ENCODE measurements around the gene GARIN5A.

DNA sequence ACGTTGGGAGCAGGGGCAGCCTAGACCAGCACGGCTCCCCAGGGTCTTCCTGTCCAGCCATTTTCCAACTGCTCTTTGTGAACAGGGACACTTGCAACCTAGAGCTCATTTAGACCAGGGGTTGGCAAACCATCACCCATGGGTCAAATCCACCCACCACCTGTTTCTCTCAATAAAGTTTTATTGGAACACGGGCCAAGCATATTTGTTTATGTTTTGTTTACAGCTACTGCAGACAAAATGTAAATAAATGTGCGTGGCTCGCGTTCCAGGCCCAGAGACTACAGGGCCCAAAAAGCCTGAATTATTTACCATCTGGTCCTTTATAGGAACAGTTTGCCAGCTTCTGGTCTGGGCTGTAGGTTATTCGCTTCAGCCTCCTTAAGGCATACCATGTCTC is 13.7 kb downstream of the GARIN5A start:
- TF ChIP-seq, protein P1, sequence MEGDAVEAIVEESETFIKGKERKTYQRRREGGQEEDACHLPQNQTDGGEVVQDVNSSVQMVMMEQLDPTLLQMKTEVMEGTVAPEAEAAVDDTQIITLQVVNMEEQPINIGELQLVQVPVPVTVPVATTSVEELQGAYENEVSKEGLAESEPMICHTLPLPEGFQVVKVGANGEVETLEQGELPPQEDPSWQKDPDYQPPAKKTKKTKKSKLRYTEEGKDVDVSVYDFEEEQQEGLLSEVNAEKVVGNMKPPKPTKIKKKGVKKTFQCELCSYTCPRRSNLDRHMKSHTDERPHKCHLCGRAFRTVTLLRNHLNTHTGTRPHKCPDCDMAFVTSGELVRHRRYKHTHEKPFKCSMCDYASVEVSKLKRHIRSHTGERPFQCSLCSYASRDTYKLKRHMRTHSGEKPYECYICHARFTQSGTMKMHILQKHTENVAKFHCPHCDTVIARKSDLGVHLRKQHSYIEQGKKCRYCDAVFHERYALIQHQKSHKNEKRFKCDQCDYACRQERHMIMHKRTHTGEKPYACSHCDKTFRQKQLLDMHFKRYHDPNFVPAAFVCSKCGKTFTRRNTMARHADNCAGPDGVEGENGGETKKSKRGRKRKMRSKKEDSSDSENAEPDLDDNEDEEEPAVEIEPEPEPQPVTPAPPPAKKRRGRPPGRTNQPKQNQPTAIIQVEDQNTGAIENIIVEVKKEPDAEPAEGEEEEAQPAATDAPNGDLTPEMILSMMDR (IDR thresholded peaks at IDR 0.05), result no peak
- no peak for TF ChIP-seq POLR2A (IDR thresholded peaks at IDR 0.05)
